Hepatocyte (in vitro differentiated cells): ENCODE measurements around the gene ZFAND4. TPM values are rescaled to one million over a fixed set of nuclear protein-coding genes. Genes with fewer than 3 reads are reported as not detected.
A peak's percentile ranks its signal among the peaks of the same experiment; 100 is the strongest.

Experiments
- DNase-seq: peaks from one replicate; pipeline ENCODE4 v3.0.0-alpha.2; 2016; ENCODE audit warnings: low spot score
- H2AFZ ChIP-seq: fragments of 200-600 bp; sonication (generic); 2 replicates; pipeline ENCODE4 v1.6.0; 2016; ENCODE audit warnings: antibody characterized with exemption, mild to moderate bottlenecking
- H3K27ac ChIP-seq: fragments of 200-600 bp; sonication (generic); 2 replicates; pipeline ENCODE4 v1.5.1; 2016; ENCODE audit warnings: mild to moderate bottlenecking
- H3K27me3 ChIP-seq: fragments of 200-600 bp; sonication (generic); 2 replicates; pipeline ENCODE4 v1.6.1; 2016
- H3K36me3 ChIP-seq: fragments of 200-600 bp; sonication (generic); replicated peaks from 2 replicates; pipeline ENCODE4 v1.5.1; 2016; ENCODE audit warnings: low read depth; ENCODE audit not compliant: insufficient read depth
- H3K4me1 ChIP-seq: fragments of 200-600 bp; sonication (generic); 2 replicates; pipeline ENCODE4 v1.5.1; 2016; ENCODE audit warnings: mild to moderate bottlenecking, moderate library complexity; ENCODE audit not compliant: insufficient read depth
- H3K4me2 ChIP-seq: fragments of 200-600 bp; sonication (generic); 2 replicates; pipeline ENCODE4 v1.6.0; 2016
- H3K4me3 ChIP-seq: fragments of 200-600 bp; sonication (generic); 2 replicates; pipeline ENCODE4 v1.5.1; 2016; ENCODE audit warnings: mild to moderate bottlenecking
- H3K79me2 ChIP-seq: fragments of 200-600 bp; sonication (generic); 2 replicates; pipeline ENCODE4 v1.6.0; 2017; ENCODE audit warnings: mild to moderate bottlenecking
- H3K9me2 ChIP-seq: fragments of 200-600 bp; sonication (generic); replicated peaks from 2 replicates; pipeline ENCODE4 v1.6.0; 2017; ENCODE audit warnings: mild to moderate bottlenecking; ENCODE audit not compliant: insufficient read depth
- H3K9me3 ChIP-seq: fragments of 200-600 bp; sonication (generic); 2 replicates; pipeline ENCODE4 v1.5.1; 2016; ENCODE audit warnings: low read depth, mild to moderate bottlenecking
- H4K20me1 ChIP-seq: fragments of 200-600 bp; sonication (generic); 2 replicates; pipeline ENCODE4 v1.6.0; 2016; ENCODE audit warnings: mild to moderate bottlenecking; ENCODE audit not compliant: insufficient read depth, poor library complexity, severe bottlenecking
- CTCF ChIP-seq: fragments of 200-600 bp; sonication (generic); IDR thresholded peaks from 2 replicates; pipeline ENCODE4 v1.5.1; 2016; ENCODE audit warnings: antibody characterized with exemption, mild to moderate bottlenecking; ENCODE audit not compliant: poor library complexity
- EZH2 ChIP-seq: fragments of 200-600 bp; sonication (generic); IDR thresholded peaks from 2 replicates; pipeline ENCODE4 v1.6.1; 2016; ENCODE audit warnings: antibody characterized with exemption, mild to moderate bottlenecking, borderline replicate concordance
- EZH2phosphoT487 ChIP-seq: fragments of 200-600 bp; sonication (generic); IDR thresholded peaks from one replicate; pipeline ENCODE4 v1.6.1; 2018; ENCODE audit warnings: antibody characterized with exemption, mild to moderate bottlenecking, low read depth, moderate library complexity; ENCODE audit not compliant: unreplicated experiment, severe bottlenecking
- WGBS: methylation state at CpG from one replicate; pipeline ENCODE4 v1.1.6; 2016; ENCODE audit warnings: low lambda C conversion rate; ENCODE audit errors: missing lambda C conversion rate; 5-methylcytosine and 5-hydroxymethylcytosine counted together
- polyA plus RNA-seq: library from polyadenylated mRNA; unstranded; fragments of >200 nt; fragmentation: Nextera tagmentation; extraction: Ambion mirVana; gene quantifications from 2 replicates; pipeline ENCODE4 v1.2.1, GENCODE V29; 2016
- total RNA-seq: library from RNA; depleted of rRNA; stranded (reverse); fragments of >200 nt; gene quantifications from 2 replicates; pipeline ENCODE4 v1.2.3, GENCODE V29; 2014

The ZFAND4 gene
- total and polyA plus RNA-seq, 2 experiments from 2014 or later: 8.6 to 12.7 TPM

- Histone ChIP-seq H3K9me2 (no peaks in the 10 kb centered on the region), H3K27ac (peak overlapping the region; percentile 25), H2AFZ (no peak overlapping the region), H3K79me2 (no peaks in the 10 kb centered on the region), H3K4me3 (no peak overlapping the region), H4K20me1 (no peaks in the 10 kb centered on the region), H3K9me3 (no peaks in the 10 kb centered on the region), H3K27me3 (no peaks in the 10 kb centered on the region), H3K4me2 (no peak overlapping the region), H3K36me3 (no peaks in the 10 kb centered on the region), H3K4me1 (no peaks in the 10 kb centered on the region)
- WGBS: 85% methylated on average over 6 of the region's 6 CpGs
- TF ChIP-seq CTCF (no peak), EZH2 (no peak), EZH2phosphoT487 (no peak)
- DNase-seq: no peak
These were observed 72.9 kb downstream of the ZFAND4 start for GRCh38 chr10:45599646-45600045.

GRCh38 chr10:45599021-45599603 lies 73.5 kb downstream of the ZFAND4 start:
- Histone ChIP-seq H4K20me1 (no peaks in the 10 kb centered on the region), H3K9me2 (no peaks in the 10 kb centered on the region), H3K27ac (peak overlapping the region; percentile 25), H3K27me3 (no peaks in the 10 kb centered on the region), H3K36me3 (no peaks in the 10 kb centered on the region), H2AFZ (no peak overlapping the region), H3K4me2 (no peak overlapping the region), H3K4me1 (no peaks in the 10 kb centered on the region), H3K4me3 (no peak overlapping the region), H3K9me3 (no peaks in the 10 kb centered on the region), H3K79me2 (no peaks in the 10 kb centered on the region)
- WGBS: 60% methylated on average over 7 of the region's 7 CpGs
- no peak for TF ChIP-seq CTCF
- TF ChIP-seq EZH2phosphoT487: no peak
- TF ChIP-seq EZH2: no peak
- peak; percentile 27 for DNase-seq

- Histone ChIP-seq H3K4me2 (no peak overlapping the region), H3K4me1 (peaks cover 14% of the 10 kb centered on the region), H4K20me1 (no peaks in the 10 kb centered on the region), H3K9me2 (no peaks in the 10 kb centered on the region), H3K27ac (no peak overlapping the region), H3K36me3 (no peaks in the 10 kb centered on the region), H3K79me2 (peaks cover 24% of the 10 kb centered on the region), H3K4me3 (no peak overlapping the region), H2AFZ (no peak overlapping the region), H3K9me3 (no peaks in the 10 kb centered on the region), H3K27me3 (no peaks in the 10 kb centered on the region)
- 85% methylated on average over 9 of the region's 9 CpGs for WGBS
- no peak for DNase-seq
- TF ChIP-seq EZH2 (no peak), EZH2phosphoT487 (no peak), CTCF (no peak)
These were observed 76.0 kb downstream of the ZFAND4 start for GRCh38 chr10:45596526-45596925.
